Mesenchymal stem cell (in vitro differentiated cells and primary cell): Measurements from ENCODE around the gene CPT1A.

Experiments
- DNase-seq: peaks from one replicate; pipeline ENCODE4 v3.0.0-alpha.2; 2013
- H2AFZ ChIP-seq: one replicate; pipeline ENCODE4 v1.6.1; 2013; ENCODE audit warnings: low read depth, mild to moderate bottlenecking, control low read depth, inconsistent platforms, low read length, moderate library complexity
- H2AK5ac ChIP-seq: 2 replicates; pipeline ENCODE4 v1.6.1; 2013; ENCODE audit warnings: low read length, moderate library complexity, mild to moderate bottlenecking, inconsistent platforms; ENCODE audit not compliant: severe bottlenecking
- H2BK120ac ChIP-seq: one replicate; pipeline ENCODE4 v1.6.1; 2013; ENCODE audit warnings: low read depth, mild to moderate bottlenecking, inconsistent platforms, low read length, moderate library complexity
- H2BK12ac ChIP-seq, 2 experiments: one replicate each; pipeline ENCODE4 v1.6.1; 2013; ENCODE audit warnings: inconsistent platforms in 2 of 2, low read length in 2 of 2, mild to moderate bottlenecking in 2 of 2, moderate library complexity in 2 of 2, control low read depth in 1 of 2
- H2BK15ac ChIP-seq: one replicate; pipeline ENCODE4 v1.6.1; 2013; ENCODE audit warnings: mild to moderate bottlenecking, low read depth, inconsistent platforms; ENCODE audit not compliant: poor library complexity, severe bottlenecking
- H2BK5ac ChIP-seq: 2 replicates; pipeline ENCODE4 v1.6.1; 2013; ENCODE audit warnings: low read depth, mild to moderate bottlenecking, low read length, control low read depth, inconsistent platforms; ENCODE audit not compliant: poor library complexity, severe bottlenecking
- H3K14ac ChIP-seq, 2 experiments: one replicate each; pipeline ENCODE4 v1.6.1; 2013; ENCODE audit warnings: inconsistent platforms in 2 of 2, low read length in 2 of 2, control low read depth in 1 of 2, mild to moderate bottlenecking in 1 of 2, moderate library complexity in 1 of 2
- H3K18ac ChIP-seq, 2 experiments: one replicate each; pipeline ENCODE4 v1.6.1; 2013; ENCODE audit warnings: inconsistent platforms in 2 of 2, low read length in 2 of 2, control low read depth in 1 of 2, low read depth in 1 of 2, mild to moderate bottlenecking in 1 of 2
- H3K23ac ChIP-seq, 2 experiments: one replicate each; pipeline ENCODE4 v1.6.1; 2013; ENCODE audit warnings: inconsistent platforms in 2 of 2, low read length in 2 of 2, mild to moderate bottlenecking in 2 of 2, moderate library complexity in 2 of 2, control low read depth in 1 of 2
- H3K27ac ChIP-seq: 2 replicates; pipeline ENCODE4 v1.5.1; 2013; ENCODE audit warnings: mild to moderate bottlenecking, moderate library complexity, low read length, control low read depth, inconsistent platforms; ENCODE audit not compliant: poor library complexity, severe bottlenecking
- H3K27me3 ChIP-seq, 2 experiments: 2 replicates each; pipeline versions ENCODE4 v1.6.1 to v1.7.0; 2013; ENCODE audit warnings: low read length in 2 of 2, mild to moderate bottlenecking in 2 of 2, moderate library complexity in 2 of 2, control low read depth in 1 of 2, inconsistent platforms in 1 of 2; ENCODE audit not compliant: control insufficient read depth in 1 of 2, insufficient read depth in 1 of 2
- H3K36me3 ChIP-seq, 2 experiments: 2 replicates each; pipeline versions ENCODE4 v1.6.1 to v1.7.0; 2013; ENCODE audit warnings: low read length in 2 of 2, control low read depth in 1 of 2, inconsistent platforms in 1 of 2, low read depth in 1 of 2, mild to moderate bottlenecking in 1 of 2; ENCODE audit not compliant: insufficient read depth in 2 of 2, control insufficient read depth in 1 of 2
- H3K4ac ChIP-seq, 2 experiments: one replicate each; pipeline ENCODE4 v1.6.1; 2013; ENCODE audit warnings: inconsistent platforms in 2 of 2, low read length in 2 of 2, mild to moderate bottlenecking in 2 of 2, moderate library complexity in 2 of 2, control low read depth in 1 of 2, low read depth in 1 of 2
- H3K4me1 ChIP-seq: 2 replicates; pipeline ENCODE4 v1.6.1; 2013; ENCODE audit warnings: low read depth, low read length, control low read depth; ENCODE audit not compliant: control insufficient read depth, insufficient read depth
- H3K4me2 ChIP-seq: 2 replicates; pipeline ENCODE4 v1.6.1; 2013; ENCODE audit warnings: low read length, mild to moderate bottlenecking, inconsistent platforms; ENCODE audit not compliant: poor library complexity, severe bottlenecking
- H3K4me3 ChIP-seq, 2 experiments: 2 replicates each; pipeline versions ENCODE4 v1.5.1 to v1.7.0; 2013; ENCODE audit warnings: low read length in 2 of 2, mild to moderate bottlenecking in 2 of 2, control low read depth in 1 of 2, low read depth in 1 of 2; ENCODE audit not compliant: insufficient read depth in 1 of 2
- H3K79me1 ChIP-seq: replicated peaks from 2 replicates; pipeline ENCODE4 v1.6.1; 2013; ENCODE audit warnings: mild to moderate bottlenecking, control low read depth, low read length, inconsistent platforms; ENCODE audit not compliant: poor library complexity, severe bottlenecking
- H3K9ac ChIP-seq: 2 replicates; pipeline ENCODE4 v1.7.0; 2013; ENCODE audit warnings: mild to moderate bottlenecking, low read length, moderate library complexity
- H3K9me3 ChIP-seq: 2 replicates; pipeline ENCODE4 v1.7.0; 2013; ENCODE audit warnings: mild to moderate bottlenecking, low read length; ENCODE audit not compliant: control insufficient read depth
- H4K8ac ChIP-seq: one replicate; pipeline ENCODE4 v1.6.1; 2013; ENCODE audit warnings: inconsistent platforms, mild to moderate bottlenecking, low read length, moderate library complexity
- H4K91ac ChIP-seq: one replicate; pipeline ENCODE4 v1.6.1; 2013; ENCODE audit warnings: mild to moderate bottlenecking, low read length, inconsistent platforms
- WGBS: methylation state at CpG from one replicate; pipeline ENCODE4 v1.1.7; 2013; ENCODE audit warnings: mixed read lengths; 5-methylcytosine and 5-hydroxymethylcytosine counted together

Gene CPT1A

GRCh38 chr11:68819362-68819761 is 22.4 kb downstream of the CPT1A start:
- no peak overlapping the region for H2AFZ ChIP-seq
- peaks cover 4% of the 10 kb centered on the region for H3K4me1 ChIP-seq
- no peak overlapping the region for H2BK5ac ChIP-seq
- peaks cover 20% of the 10 kb centered on the region for H3K79me1 ChIP-seq
- H3K23ac ChIP-seq = no peak overlapping the region
- no peak overlapping the region for H2BK12ac ChIP-seq
- H3K9me3 ChIP-seq = no peaks in the 10 kb centered on the region
- H4K8ac ChIP-seq = no peak overlapping the region
- H2AK5ac ChIP-seq = no peak overlapping the region
- no peak for DNase-seq
- no peak overlapping the region for H3K27ac ChIP-seq
- H3K27me3 ChIP-seq = no peaks in the 10 kb centered on the region
- H3K18ac ChIP-seq = no peak overlapping the region
- 88% methylated on average over 10 of the region's 10 CpGs for WGBS
- no peak overlapping the region for H2BK120ac ChIP-seq
- no peak overlapping the region for H3K14ac ChIP-seq
- no peak overlapping the region for H3K4ac ChIP-seq
- no peak overlapping the region for H3K4me2 ChIP-seq
- H3K9ac ChIP-seq = no peak overlapping the region
- H3K36me3 ChIP-seq = peaks cover 4 to 19% of the 10 kb centered on the region in 2 experiments
- no peak overlapping the region for H4K91ac ChIP-seq
- no peak overlapping the region for H3K4me3 ChIP-seq
- no peak overlapping the region for H2BK15ac ChIP-seq

GRCh38 chr11:68818181-68818580 is 23.5 kb downstream of the CPT1A start:
- no peak for DNase-seq
- Histone ChIP-seq H2AK5ac (no peak overlapping the region), H3K27me3 (no peaks in the 10 kb centered on the region), H3K27ac (no peak overlapping the region), H3K9ac (no peak overlapping the region), H3K4me3 (no peak overlapping the region), H2AFZ (no peak overlapping the region), H4K91ac (no peak overlapping the region), H3K79me1 (peaks cover 23% of the 10 kb centered on the region), H3K9me3 (no peaks in the 10 kb centered on the region), H2BK5ac (no peak overlapping the region), H3K23ac (no peak overlapping the region), H4K8ac (no peak overlapping the region), H2BK15ac (no peak overlapping the region), H3K18ac (no peak overlapping the region), H3K36me3 (peaks cover 11 to 27% of the 10 kb centered on the region in 2 experiments), H3K4me2 (no peak overlapping the region), H2BK12ac (no peak overlapping the region), H2BK120ac (no peak overlapping the region), H3K4me1 (peaks cover 4% of the 10 kb centered on the region), H3K14ac (no peak overlapping the region), H3K4ac (no peak overlapping the region)
- 96% methylated on average over 7 of the region's 7 CpGs for WGBS

GRCh38 chr11:68817554-68817953 is 24.2 kb downstream of the CPT1A start:
- Histone ChIP-seq H3K79me1 (peaks cover 19% of the 10 kb centered on the region), H4K91ac (no peak overlapping the region), H3K27ac (no peak overlapping the region), H2BK15ac (no peak overlapping the region), H3K36me3 (peaks cover 13 to 27% of the 10 kb centered on the region in 2 experiments), H3K9me3 (no peaks in the 10 kb centered on the region), H2BK5ac (no peak overlapping the region), H3K4me2 (no peak overlapping the region), H3K4me1 (peaks cover 4% of the 10 kb centered on the region), H3K18ac (no peak overlapping the region), H2BK120ac (no peak overlapping the region), H3K23ac (no peak overlapping the region), H3K4ac (no peak overlapping the region), H3K14ac (no peak overlapping the region), H2AFZ (no peak overlapping the region), H3K9ac (no peak overlapping the region), H2BK12ac (no peak overlapping the region), H3K27me3 (no peaks in the 10 kb centered on the region), H2AK5ac (no peak overlapping the region), H3K4me3 (no peak overlapping the region), H4K8ac (no peak overlapping the region)
- DNase-seq = no peak
- WGBS = 91% methylated on average over 4 of the region's 4 CpGs

GRCh38 chr11:68816917-68817419 is 24.7 kb downstream of the CPT1A start:
- H2BK5ac ChIP-seq = no peak overlapping the region
- no peak overlapping the region for H2BK120ac ChIP-seq
- no peak overlapping the region for H2AFZ ChIP-seq
- no peak for DNase-seq
- H3K23ac ChIP-seq = no peak overlapping the region
- no peak overlapping the region for H3K9ac ChIP-seq
- H2BK15ac ChIP-seq = no peak overlapping the region
- no peak overlapping the region for H3K4me2 ChIP-seq
- H3K27me3 ChIP-seq = no peaks in the 10 kb centered on the region
- H3K79me1 ChIP-seq = peaks cover 19% of the 10 kb centered on the region
- peaks cover 4% of the 10 kb centered on the region for H3K4me1 ChIP-seq
- 95% methylated on average over 6 of the region's 7 CpGs for WGBS
- H3K36me3 ChIP-seq = peaks cover 16 to 30% of the 10 kb centered on the region in 2 experiments
- H3K18ac ChIP-seq = no peak overlapping the region
- H3K9me3 ChIP-seq = no peaks in the 10 kb centered on the region
- H4K91ac ChIP-seq = no peak overlapping the region
- no peak overlapping the region for H3K14ac ChIP-seq
- H3K4me3 ChIP-seq = no peak overlapping the region
- no peak overlapping the region for H2AK5ac ChIP-seq
- no peak overlapping the region for H4K8ac ChIP-seq
- H3K27ac ChIP-seq = no peak overlapping the region
- H2BK12ac ChIP-seq = no peak overlapping the region
- peak overlapping the region in 1 of 2 experiments; percentile 41 for H3K4ac ChIP-seq
